ENCODE data around the gene TDRD7. TPM values are rescaled to one million over a fixed set of nuclear protein-coding genes. Genes with fewer than 3 reads are reported as not detected.

The TDRD7 gene
- polyA plus RNA-seq, 1 experiment, result 5.4 TPM

DNA sequence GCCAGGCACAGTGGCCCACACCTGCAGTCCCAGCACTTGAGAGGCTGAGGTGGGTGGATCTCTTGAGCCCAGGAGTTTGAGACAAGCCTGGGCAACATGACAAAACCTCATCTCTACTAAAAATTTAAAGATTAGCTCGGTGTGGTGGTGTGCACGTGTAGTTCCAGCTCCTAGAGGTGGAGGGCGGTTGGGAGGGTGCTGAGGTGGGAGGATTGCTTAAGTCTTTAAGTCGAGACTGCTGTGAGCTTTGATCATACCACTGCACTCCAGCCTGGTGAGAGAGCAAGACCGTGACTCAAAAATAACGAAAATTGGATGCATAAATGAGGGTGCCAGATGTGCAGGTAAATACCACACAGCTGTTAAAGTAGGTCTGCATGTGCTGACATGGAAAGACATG lies 39.3 kb upstream of the TDRD7 start:
- no peak overlapping the region for H3K4me3 ChIP-seq (ENCODE audit: low read depth, low read length)
- TF ChIP-seq, protein P1, sequence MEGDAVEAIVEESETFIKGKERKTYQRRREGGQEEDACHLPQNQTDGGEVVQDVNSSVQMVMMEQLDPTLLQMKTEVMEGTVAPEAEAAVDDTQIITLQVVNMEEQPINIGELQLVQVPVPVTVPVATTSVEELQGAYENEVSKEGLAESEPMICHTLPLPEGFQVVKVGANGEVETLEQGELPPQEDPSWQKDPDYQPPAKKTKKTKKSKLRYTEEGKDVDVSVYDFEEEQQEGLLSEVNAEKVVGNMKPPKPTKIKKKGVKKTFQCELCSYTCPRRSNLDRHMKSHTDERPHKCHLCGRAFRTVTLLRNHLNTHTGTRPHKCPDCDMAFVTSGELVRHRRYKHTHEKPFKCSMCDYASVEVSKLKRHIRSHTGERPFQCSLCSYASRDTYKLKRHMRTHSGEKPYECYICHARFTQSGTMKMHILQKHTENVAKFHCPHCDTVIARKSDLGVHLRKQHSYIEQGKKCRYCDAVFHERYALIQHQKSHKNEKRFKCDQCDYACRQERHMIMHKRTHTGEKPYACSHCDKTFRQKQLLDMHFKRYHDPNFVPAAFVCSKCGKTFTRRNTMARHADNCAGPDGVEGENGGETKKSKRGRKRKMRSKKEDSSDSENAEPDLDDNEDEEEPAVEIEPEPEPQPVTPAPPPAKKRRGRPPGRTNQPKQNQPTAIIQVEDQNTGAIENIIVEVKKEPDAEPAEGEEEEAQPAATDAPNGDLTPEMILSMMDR (IDR thresholded peaks at IDR 0.05; ENCODE audit: insufficient read depth, low read depth, low read length), result no peak
- H3K27me3 ChIP-seq (ENCODE audit: control insufficient read depth, insufficient read depth, low read length), result no peaks in the 10 kb centered on the region
- no peak for DNase-seq (ENCODE audit: low read depth)
- CTCF ChIA-PET, result no interaction called here
- POLR2A ChIA-PET, result no interaction called here
- H3K36me3 ChIP-seq (ENCODE audit: control insufficient read depth, insufficient read depth, low read length), result no peaks in the 10 kb centered on the region

DNA sequence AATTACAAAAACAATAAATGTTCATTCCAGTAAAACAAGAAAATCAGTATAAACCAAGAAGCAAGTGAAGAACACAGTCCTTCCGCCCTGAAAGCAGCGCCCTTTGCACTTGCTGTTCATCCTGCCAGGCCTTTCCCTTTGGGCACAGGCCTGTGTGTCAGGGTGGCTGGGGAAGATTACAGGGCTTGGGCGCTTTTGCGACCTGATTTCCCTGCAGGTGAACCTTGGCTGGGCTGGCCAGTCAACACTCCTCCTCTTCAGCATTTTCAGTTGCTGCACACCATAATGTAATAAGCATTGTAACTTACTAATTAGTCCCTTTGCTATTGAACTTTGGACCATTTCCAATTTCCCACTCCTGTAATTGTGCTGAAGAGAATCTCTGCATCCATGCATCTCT lies 38.6 kb upstream of the TDRD7 start:
- TF ChIP-seq, protein P1 (IDR thresholded peaks at IDR 0.05; ENCODE audit: insufficient read depth, low read depth, low read length), result no peak
- no peak for DNase-seq (ENCODE audit: low read depth)
- ChIA-PET POLR2A (no interaction called here), CTCF (interaction anchor here (5.6 kb wide), 1 partner anchor 13 kb away, joined by 44 read pairs; no protein-coding TSS in a partner anchor)
- H3K27me3 ChIP-seq (ENCODE audit: control insufficient read depth, insufficient read depth, low read length), result no peaks in the 10 kb centered on the region
- no peaks in the 10 kb centered on the region for H3K36me3 ChIP-seq (ENCODE audit: control insufficient read depth, insufficient read depth, low read length)
- H3K4me3 ChIP-seq (ENCODE audit: low read depth, low read length), result no peak overlapping the region

DNA sequence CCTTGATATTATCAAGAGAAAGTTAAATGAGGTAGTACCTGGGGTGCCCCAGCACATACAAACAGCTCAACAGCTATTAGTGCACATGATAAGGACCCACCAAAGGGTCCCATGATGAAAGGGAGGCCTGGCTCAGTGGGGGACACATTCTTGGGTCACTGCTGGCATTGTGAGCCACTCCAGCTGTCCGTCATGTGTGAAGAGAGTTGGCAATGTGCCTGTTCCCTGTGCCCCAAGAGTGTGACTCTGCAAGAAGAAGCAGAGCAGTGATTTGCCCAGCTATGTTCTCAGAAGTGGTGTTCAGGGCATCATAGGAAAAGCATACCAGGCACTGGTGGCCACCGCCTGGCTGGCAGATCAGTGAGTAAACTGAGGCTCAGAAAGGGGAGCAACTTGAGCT lies 37.1 kb upstream of the TDRD7 start:
- Histone ChIP-seq H3K4me3 (ENCODE audit: low read depth, low read length) (no peak overlapping the region), H3K27me3 (ENCODE audit: control insufficient read depth, insufficient read depth, low read length) (no peaks in the 10 kb centered on the region), H3K36me3 (ENCODE audit: control insufficient read depth, insufficient read depth, low read length) (no peaks in the 10 kb centered on the region)
- TF ChIP-seq, protein P1 (IDR thresholded peaks at IDR 0.05; ENCODE audit: insufficient read depth, low read depth, low read length), result no peak
- ChIA-PET POLR2A (no interaction called here), CTCF (interaction anchor here (5.6 kb wide), 1 partner anchor 12 kb away, joined by 44 read pairs; no protein-coding TSS in a partner anchor)
- DNase-seq (ENCODE audit: low read depth), result no peak

DNA sequence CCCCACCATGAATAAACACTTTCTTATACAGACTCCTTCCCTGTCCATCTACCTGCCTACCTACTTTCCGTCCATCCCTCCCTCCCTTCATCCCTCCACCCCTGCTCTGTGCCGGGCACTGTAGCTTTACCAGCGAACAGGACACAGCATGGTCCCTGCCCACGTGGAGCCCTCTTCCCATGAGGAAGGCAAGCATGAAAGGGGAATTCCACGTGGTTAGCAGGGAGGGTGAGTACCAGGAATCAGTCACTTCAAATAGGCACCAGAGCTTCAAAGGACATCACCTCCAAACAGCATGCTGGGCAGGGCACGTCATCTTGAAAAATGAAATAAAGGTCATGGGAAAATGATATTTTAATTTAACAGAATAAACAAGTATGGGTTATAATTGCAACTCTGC lies 35.0 kb upstream of the TDRD7 start:
- Histone ChIP-seq H3K36me3 (ENCODE audit: control insufficient read depth, insufficient read depth, low read length) (no peaks in the 10 kb centered on the region), H3K27me3 (ENCODE audit: control insufficient read depth, insufficient read depth, low read length) (no peaks in the 10 kb centered on the region), H3K4me3 (ENCODE audit: low read depth, low read length) (no peak overlapping the region)
- ChIA-PET POLR2A (no interaction called here), CTCF (interaction anchor here (0.8 to 5.6 kb wide), 3 partner anchors 10 to 520 kb away, joined by 3 to 44 read pairs (median 3); no protein-coding TSS in a partner anchor)
- TF ChIP-seq, protein P1 (IDR thresholded peaks at IDR 0.05; ENCODE audit: insufficient read depth, low read depth, low read length), result no peak
- DNase-seq (ENCODE audit: low read depth), result no peak

DNA sequence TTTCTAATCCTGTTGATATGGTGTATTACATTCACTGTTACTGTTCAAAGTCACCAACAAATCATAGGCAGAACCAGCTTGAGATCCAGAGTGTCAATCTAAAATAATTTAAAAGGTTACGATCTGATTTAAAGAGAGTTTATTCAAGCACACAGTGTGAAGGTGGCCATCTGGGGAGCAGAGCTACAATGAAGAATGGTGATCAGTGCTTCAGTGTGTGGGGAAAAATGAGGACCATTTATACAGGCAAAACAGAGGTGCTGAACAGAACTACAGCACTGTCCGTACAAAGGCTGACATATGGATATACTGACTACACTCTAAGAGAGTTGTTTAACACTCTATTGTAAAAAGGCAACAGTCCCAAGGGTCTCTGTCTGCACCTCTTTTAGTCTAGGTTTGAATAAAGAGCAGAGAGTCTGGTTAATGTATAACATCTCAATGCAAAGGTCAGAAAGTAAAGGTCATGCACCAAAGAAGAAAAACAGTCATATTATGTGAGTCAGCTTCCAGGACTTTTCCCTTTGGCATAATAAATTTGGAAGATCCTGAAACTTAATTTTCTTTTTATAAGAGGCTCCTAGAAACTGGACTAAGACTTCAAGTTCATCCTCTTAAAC lies 29.7 kb upstream of the TDRD7 start:
- POLR2A ChIA-PET, result no interaction called here

More for the DNA sequence above, 29.7 kb upstream of the TDRD7 start:
- no peak for DNase-seq (ENCODE audit: low read depth)
- TF ChIP-seq, protein P1 (IDR thresholded peaks at IDR 0.05; ENCODE audit: insufficient read depth, low read depth, low read length), result no peak
- no peak overlapping the region for H3K4me3 ChIP-seq (ENCODE audit: low read depth, low read length)
- H3K36me3 ChIP-seq (ENCODE audit: control insufficient read depth, insufficient read depth, low read length), result no peaks in the 10 kb centered on the region
- no peaks in the 10 kb centered on the region; the same call in 1 of the 2 replicates for H3K27me3 ChIP-seq (ENCODE audit: control insufficient read depth, insufficient read depth, low read length)
- CTCF ChIA-PET, result interaction anchor here (1.0 kb wide), 1 partner anchor 14 kb away, joined by 3 read pairs; no protein-coding TSS in a partner anchor
